PFSK-1 (cell line): ENCODE results near the gene ZNF280B.

Experiments used
- FOXP2 ChIP-seq: optimal IDR thresholded peaks from 2 replicates; pipeline ENCODE3; 2011; ENCODE audit warnings: borderline replicate concordance, control low read depth, inconsistent platforms; ENCODE audit not compliant: insufficient read depth; ENCODE audit errors: extremely low read length, extremely low read depth
- POLR2AphosphoS5 ChIP-seq: IDR thresholded peaks from 2 replicates; pipeline ENCODE4 v1.6.1; 2012; ENCODE audit warnings: low read depth, mild to moderate bottlenecking, control low read depth, low read length, moderate library complexity
- SIN3A ChIP-seq: IDR thresholded peaks from 2 replicates; pipeline ENCODE4 v1.6.1; 2012; ENCODE audit warnings: mild to moderate bottlenecking, low read length, moderate library complexity, borderline replicate concordance; ENCODE audit not compliant: insufficient read depth
- TAF1 ChIP-seq: IDR thresholded peaks from 2 replicates; pipeline ENCODE4 v1.6.1; 2012; ENCODE audit warnings: low read length, control low read depth, borderline replicate concordance; ENCODE audit not compliant: insufficient read depth
- TF ChIP-seq, protein P1 (sequence below), 2 experiments: IDR thresholded peaks; 2 replicates each; pipeline versions ENCODE4 v1.6.1 to v1.8.0; 2011 to 2012; ENCODE audit warnings: low read depth in 2 of 2, low read length in 2 of 2, control low read depth in 1 of 2, inconsistent platforms in 1 of 2, mild to moderate bottlenecking in 1 of 2, moderate library complexity in 1 of 2; ENCODE audit not compliant: insufficient read depth in 1 of 2

Gene ZNF280B

DNA sequence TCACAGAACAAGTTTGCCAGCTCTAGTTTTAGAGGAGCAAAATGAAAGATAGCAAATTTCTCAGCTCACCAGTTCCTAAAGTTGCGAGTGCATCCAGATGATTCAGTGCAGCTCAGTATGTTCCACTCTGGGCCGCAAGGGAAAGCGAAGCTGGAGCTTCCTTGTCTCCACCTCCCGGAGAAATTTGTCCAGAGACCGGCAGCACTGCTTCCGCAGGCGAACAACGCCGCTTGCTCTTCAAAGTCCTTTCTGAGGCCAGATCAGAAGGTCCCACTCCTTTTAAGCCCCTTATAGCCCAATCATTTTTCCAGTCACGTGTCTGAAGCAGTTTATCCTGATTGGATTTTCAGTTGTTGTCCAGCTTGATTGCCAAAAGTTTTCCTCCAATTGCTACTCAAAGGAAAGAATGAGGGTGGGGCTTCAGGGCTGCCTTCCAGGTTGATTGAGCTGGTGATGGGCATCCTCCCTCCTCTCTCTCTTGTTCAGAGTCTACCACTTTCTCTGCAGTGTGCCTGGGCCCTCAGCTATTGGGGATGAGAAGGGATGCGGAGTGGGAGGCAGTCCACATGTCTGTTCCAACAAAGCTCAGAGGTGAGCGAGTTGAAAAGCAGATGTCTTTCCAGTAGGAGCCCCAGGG lies 11.6 kb upstream of the ZNF280B start, which contains the start of gene ZNF280A:
Gene ZNF280A, minus strand, starts transcription at position 251 of the 637 bp plus-strand sequence. CDS start 4,640 bp downstream, outside the sequence.
- TF ChIP-seq SIN3A = no peak
- no peak for TF ChIP-seq TAF1
- TF ChIP-seq POLR2AphosphoS5 = no peak
- TF ChIP-seq, protein P1, sequence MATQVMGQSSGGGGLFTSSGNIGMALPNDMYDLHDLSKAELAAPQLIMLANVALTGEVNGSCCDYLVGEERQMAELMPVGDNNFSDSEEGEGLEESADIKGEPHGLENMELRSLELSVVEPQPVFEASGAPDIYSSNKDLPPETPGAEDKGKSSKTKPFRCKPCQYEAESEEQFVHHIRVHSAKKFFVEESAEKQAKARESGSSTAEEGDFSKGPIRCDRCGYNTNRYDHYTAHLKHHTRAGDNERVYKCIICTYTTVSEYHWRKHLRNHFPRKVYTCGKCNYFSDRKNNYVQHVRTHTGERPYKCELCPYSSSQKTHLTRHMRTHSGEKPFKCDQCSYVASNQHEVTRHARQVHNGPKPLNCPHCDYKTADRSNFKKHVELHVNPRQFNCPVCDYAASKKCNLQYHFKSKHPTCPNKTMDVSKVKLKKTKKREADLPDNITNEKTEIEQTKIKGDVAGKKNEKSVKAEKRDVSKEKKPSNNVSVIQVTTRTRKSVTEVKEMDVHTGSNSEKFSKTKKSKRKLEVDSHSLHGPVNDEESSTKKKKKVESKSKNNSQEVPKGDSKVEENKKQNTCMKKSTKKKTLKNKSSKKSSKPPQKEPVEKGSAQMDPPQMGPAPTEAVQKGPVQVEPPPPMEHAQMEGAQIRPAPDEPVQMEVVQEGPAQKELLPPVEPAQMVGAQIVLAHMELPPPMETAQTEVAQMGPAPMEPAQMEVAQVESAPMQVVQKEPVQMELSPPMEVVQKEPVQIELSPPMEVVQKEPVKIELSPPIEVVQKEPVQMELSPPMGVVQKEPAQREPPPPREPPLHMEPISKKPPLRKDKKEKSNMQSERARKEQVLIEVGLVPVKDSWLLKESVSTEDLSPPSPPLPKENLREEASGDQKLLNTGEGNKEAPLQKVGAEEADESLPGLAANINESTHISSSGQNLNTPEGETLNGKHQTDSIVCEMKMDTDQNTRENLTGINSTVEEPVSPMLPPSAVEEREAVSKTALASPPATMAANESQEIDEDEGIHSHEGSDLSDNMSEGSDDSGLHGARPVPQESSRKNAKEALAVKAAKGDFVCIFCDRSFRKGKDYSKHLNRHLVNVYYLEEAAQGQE (IDR thresholded peaks at IDR 0.05; ENCODE audit: insufficient read depth in 1 of 2, low read depth in 2 of 2, low read length in 2 of 2) = no peak
- TF ChIP-seq FOXP2 = no peak

DNA sequence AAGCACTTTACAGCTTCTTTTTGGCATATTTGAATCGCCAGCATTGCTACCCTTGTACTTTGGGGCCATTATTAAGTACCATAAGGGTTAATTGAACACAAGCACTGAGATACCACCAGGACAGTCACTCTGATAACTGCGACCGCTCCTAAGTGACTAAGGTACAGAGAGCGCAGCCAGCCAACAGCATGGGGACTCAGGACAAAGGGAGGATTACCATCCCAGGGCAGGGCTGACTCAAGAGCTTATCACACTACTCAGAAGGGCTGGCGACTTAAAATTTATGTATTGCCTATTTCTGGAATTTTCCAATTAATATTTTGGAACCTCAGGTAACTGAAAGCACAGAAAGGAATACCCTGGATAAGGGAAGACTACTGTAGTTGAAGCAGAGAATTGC lies 11.0 kb upstream of the ZNF280B start:
- TF ChIP-seq TAF1 (no peak), POLR2AphosphoS5 (no peak), FOXP2 (no peak), SIN3A (no peak)
- TF ChIP-seq, protein P1 (IDR thresholded peaks at IDR 0.05; ENCODE audit: insufficient read depth in 1 of 2, low read depth in 2 of 2, low read length in 2 of 2) = no peak

DNA sequence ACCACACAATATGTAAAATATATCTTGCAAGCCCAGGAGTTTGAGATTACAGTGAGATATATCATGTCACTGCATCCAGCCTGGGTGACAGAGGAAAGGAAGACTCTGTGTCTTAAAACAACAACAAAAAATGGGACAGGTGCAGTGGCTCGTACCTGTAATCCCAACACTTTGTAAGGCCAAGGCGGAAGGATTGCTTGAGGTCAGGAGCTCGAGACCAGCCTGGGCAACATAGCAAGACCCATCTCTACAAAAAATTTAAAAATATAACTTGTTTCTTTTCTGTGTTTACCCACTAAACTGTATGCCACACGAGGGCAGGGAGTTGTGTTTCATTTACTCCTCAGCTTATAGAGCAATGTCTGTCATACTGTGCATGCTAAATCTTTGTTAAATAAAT lies 8.4 kb upstream of the ZNF280B start:
- TF ChIP-seq, protein P1 (IDR thresholded peaks at IDR 0.05; ENCODE audit: insufficient read depth in 1 of 2, low read depth in 2 of 2, low read length in 2 of 2) = no peak
- TF ChIP-seq POLR2AphosphoS5 = no peak
- TF ChIP-seq FOXP2 = no peak
- TF ChIP-seq SIN3A = no peak
- TF ChIP-seq TAF1 = no peak

DNA sequence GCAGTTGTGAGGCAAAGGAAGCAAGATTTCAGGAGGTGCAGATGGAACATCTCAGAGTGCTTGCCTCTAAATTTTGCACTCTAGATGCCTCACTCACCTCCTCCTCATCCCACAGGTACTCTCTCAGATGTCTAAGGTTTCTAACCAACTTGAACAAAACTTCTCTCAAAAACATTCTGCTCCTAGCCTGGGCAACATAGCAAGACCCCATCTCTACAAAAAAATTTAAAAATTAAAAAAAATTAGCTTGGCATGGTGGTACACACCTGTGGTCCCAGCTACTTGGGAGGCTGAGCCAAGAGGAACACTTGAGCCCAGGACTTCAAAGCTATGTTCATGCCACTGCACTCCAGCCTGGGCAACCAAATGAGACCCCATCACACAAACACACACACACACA lies 7.3 kb upstream of the ZNF280B start:
- TF ChIP-seq TAF1 = no peak
- TF ChIP-seq, protein P1 (IDR thresholded peaks at IDR 0.05; ENCODE audit: insufficient read depth in 1 of 2, low read depth in 2 of 2, low read length in 2 of 2) = no peak
- no peak for TF ChIP-seq FOXP2
- no peak for TF ChIP-seq POLR2AphosphoS5
- no peak for TF ChIP-seq SIN3A

DNA sequence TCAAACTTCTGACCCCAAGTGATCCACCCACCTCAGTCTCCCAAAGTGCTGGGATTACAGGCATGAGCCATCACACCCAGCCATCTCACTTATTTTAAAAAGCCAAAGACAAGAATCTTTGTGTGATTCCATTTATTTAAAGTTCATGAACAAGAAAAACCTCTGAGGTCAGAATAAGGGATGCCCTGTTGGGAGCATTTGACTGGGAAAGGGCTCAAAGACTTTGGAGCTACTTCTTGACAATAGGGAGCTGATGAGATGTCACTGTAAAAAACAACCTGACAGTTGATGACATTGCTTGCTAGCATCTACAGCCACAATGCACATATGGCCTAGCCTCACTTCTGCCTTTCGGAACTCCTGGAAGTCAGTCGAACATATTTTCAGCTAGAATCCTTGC lies 5.1 kb upstream of the ZNF280B start:
- TF ChIP-seq SIN3A = no peak
- TF ChIP-seq, protein P1 (IDR thresholded peaks at IDR 0.05; ENCODE audit: insufficient read depth in 1 of 2, low read depth in 2 of 2, low read length in 2 of 2) = no peak
- no peak for TF ChIP-seq FOXP2
- TF ChIP-seq TAF1 = no peak
